HG03159 (cell line): Measurements from ENCODE around the gene RECQL5.

Experiments
- ATAC-seq: cut with Tn5 transposase; IDR thresholded peaks from one replicate; pipeline ENCODE4 v1.9.1; 2021; ENCODE audit warnings: mild to moderate bottlenecking, moderate library complexity; ENCODE audit not compliant: unreplicated experiment

Gene RECQL5

DNA sequence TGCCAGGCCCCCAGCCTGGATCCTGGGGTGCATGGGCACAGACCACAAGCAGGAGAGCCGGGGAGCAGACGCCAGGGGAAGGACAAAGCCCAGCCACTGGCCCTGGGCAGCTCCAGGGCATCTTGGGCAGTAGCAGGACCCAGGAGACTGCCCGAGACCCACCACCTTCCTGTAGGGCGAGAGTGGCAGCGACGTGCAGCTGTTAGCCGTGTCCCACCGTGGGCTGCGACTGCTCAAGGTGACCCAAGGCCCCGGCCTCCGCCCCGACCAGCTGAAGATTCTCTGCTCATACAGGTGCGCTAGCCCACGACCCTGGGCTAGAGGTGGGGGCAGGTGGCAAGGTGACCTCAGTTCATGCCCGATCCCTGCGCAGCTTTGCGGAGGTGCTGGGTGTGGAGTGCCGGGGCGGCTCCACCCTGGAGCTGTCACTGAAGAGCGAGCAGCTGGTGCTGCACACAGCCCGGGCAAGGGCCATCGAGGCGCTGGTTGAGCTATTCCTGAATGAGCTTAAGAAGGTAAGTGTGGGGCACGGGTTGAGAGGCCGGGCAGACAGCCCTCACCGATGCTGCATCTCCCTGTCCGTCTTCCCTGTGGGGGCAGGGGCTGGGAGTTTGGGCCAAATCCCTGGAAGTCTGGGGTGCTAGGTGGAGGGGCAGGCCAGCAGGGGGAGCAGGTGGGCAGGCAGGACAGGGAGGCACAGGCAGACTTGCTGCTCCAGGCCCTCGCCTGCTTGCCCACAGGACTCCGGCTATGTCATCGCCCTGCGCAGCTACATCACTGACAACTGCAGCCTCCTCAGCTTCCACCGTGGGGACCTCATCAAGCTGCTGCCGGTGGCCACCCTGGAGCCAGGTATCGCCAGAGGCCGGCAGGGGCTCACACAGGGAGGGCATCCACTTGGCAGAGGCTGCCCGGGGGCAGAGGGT is 47.2 kb downstream of the RECQL5 start:
- ATAC-seq, result no peak

DNA sequence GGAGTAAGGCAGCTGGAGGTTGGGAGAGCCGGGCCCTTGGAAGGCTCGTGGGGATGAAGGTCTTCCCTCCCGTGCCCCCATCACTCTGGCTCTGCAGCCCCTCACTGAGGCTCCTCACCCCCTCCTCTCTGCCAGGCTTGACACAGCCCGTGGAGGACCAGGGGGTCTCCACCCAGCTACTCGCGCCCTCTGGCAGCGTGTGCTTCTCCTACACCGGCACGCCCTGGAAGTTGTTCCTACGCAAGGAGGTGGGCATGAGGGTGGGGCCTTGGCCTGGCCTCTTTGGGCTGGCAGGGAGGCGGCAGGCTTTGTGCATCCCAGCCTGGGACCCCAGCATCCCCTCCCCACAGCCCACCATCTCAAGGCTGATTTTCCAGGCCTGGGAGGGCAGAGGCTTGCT is 49.3 kb downstream of the RECQL5 start:
- no peak for ATAC-seq

DNA sequence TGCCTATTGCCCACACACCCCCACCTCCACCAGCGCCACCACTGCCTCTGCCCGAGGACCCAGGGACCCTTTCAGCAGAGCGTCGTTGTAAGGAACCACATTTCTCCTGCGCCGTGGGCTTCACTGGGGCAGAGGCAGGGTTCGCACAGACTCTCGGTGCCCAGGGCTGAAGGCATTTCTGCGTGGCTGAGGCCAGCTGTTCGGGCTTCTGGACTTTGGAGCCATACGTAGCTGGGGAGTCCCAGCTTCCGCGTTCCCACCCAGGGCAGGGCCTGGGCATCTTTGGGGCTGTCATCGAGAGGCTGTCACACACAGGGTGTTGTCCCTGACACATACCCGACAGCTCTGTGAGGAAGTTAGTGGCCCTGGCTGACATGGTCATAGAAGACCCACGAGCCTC is 49.7 kb downstream of the RECQL5 start:
- ATAC-seq, result no peak

- ATAC-seq, result no peak
Observed at GRCh38 chr17:75616521-75617122, 50.3 kb downstream of the RECQL5 start.

DNA sequence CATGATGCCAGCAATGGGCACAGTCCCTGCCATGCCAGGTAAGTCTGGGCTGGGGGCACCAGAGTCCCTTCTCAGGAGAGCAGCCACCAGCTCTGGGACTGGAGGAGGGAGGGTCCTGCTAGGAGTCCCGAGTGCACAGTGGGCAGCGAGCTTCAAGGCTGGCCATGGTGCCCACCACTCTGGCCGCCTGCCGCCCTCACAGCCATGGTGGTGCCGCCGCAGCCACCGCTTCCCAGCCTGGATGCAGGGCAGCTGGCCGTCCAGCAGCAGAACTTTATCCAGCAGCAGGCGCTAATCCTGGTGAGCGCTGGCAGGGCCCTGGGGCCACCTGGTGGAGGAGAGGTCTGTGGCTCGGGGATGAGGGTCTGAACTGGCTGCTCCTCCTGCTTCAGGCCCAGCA is 51.7 kb downstream of the RECQL5 start:
- no peak for ATAC-seq

- ATAC-seq, result no peak
Observed at GRCh38 chr17:75614556-75615270, 52.2 kb downstream of the RECQL5 start.

GRCh38 chr17:75614006-75614405 is 52.9 kb downstream of the RECQL5 start:
- no peak for ATAC-seq

DNA sequence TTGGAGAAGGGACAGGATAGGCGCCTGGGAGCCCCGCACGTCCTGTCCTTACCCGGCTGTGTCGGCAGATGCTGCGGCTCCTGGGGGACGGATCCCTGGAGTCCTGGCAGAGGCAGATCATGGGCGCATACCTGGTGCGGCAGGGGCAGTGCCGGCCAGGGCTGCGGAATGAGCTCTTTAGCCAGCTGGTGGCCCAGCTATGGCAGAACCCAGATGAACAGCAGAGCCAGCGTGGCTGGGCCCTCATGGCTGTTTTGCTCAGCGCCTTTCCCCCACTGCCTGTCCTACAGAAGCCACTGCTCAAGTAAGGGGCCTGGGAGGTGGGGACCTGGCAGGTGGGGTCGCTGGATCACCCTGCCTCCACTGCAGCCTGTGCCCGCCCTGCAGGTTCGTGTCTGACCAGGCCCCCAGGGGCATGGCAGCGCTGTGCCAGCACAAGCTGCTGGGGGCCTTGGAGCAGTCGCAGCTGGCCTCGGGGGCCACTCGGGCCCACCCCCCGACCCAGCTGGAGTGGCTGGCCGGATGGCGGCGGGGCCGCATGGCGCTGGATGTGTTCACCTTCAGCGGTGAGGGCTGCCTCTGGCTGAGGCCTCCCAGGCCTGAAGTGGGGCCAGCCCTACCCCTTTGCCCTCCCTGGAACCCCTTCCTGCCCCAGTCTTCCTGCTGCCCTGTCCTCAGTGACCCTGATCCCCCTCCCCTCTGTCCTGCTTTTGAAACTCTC is 53.9 kb downstream of the RECQL5 start:
- no peak for ATAC-seq

DNA sequence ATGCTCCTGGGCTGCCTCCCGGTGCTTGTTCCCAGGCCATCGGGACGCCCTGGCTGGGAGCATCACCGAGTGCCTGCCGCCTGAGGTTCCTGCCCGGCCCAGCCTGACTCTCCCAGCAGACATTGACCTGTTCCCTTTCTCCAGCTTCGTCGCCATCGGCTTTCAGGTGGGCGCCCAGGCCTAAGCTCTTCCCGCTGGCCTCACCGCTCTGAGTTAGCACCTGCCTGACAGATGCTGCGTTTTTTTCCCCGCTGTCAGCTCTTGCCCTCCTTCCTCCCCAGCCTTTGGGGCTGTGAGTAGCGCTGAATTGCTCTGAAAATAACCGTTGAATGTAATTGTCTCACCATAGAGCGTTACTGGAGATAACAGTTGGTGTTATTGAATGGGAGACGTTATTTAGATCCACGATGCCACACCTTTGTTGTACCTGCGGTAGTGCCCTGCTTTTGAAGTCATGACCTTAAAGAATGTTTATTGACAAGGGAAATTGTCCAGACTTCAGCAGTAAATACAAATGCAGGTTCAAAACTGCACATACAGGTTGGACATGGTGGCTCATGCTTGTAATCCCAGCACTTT is 55.0 kb downstream of the RECQL5 start:
- no peak for ATAC-seq

DNA sequence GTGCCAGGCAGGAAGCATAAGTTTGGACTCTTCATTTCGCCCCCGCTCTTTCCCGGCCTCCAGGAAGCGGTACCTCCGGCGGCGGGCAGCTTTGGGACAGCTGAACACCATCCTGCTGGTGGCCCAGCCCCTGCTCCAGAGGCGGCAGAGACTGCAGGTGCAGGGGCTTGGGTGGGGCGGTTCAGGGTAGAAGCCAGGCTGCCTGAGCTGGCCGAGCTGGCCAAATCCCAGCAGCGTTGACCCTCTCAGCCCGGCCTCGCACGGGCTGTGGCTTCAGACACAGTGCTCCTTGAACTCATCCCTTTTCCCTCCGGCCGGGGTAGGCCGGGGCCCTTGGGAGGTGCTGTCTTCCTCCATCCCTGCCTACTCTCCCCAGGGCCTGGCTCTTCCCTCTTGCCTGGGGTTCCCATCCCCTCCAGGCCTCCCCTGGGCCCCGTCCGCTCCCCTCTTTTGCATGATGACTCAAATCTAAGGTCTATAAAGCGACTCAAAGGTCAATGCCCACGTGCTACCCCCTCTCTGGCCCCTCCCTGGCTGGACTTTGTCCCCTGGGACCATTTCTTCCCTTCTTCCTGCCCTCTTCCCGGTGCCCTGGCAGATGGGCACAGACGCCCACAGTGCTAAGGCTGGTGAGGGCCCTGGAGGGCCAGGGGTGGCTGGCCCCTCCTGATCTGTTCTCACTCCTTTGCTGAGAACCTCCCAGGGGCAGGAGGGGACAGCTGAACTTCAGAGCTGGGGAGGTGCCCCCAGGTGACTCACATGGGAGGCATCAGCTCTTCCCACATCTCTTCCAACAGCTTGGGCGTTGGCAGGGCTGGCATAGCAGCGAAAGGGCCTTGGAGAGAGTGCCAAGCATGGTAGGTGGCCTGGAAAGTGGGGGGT is 56.6 kb downstream of the RECQL5 start:
- no peak for ATAC-seq

- no peak for ATAC-seq
Observed at GRCh38 chr17:75607086-75607485, 59.9 kb downstream of the RECQL5 start.

GRCh38 chr17:75605790-75606189 is 61.2 kb downstream of the RECQL5 start:
- no peak for ATAC-seq

- ATAC-seq, result no peak
Observed at GRCh38 chr17:75604034-75604695, 62.8 kb downstream of the RECQL5 start.

DNA sequence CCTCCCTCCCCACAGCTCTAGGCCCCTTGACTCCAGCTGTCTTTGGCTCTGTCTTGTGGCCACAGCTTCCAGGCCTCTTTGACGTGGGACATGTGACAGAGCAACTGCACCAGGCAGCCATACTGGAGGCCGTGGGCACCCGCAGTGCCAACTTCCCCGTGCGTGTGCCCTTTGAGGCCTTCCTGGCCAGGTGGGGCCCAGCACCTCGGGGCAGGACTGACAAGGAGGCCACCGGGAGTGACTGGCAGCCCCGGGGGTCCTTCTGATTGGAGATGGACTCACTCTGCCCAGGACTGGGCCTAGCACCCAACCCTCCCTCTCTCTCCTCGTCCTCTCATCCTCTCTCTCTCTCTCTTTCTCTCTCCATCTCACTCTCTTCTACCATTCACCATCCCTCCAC is 63.8 kb downstream of the RECQL5 start:
- ATAC-seq, result no peak

DNA sequence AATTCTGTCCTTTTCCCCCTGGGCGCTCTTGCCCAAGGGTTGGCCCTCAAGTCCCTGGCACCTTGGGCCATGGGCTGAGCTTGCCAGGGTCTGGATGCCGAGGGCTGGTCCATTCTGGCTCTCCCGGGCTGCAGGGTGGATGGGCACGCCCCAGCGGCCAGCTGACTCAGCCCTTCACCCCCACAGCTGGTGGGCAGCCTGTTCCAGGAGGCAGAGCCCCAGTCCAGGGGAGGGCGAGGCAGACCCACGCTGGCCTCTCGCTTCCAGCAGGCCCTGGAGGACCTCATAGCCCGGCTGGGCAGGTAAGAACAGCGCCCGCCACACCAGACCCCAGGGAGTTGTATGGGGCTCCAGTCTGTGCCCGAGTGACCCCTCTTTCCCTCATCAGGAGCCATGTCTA is 64.3 kb downstream of the RECQL5 start:
- ATAC-seq, result no peak

DNA sequence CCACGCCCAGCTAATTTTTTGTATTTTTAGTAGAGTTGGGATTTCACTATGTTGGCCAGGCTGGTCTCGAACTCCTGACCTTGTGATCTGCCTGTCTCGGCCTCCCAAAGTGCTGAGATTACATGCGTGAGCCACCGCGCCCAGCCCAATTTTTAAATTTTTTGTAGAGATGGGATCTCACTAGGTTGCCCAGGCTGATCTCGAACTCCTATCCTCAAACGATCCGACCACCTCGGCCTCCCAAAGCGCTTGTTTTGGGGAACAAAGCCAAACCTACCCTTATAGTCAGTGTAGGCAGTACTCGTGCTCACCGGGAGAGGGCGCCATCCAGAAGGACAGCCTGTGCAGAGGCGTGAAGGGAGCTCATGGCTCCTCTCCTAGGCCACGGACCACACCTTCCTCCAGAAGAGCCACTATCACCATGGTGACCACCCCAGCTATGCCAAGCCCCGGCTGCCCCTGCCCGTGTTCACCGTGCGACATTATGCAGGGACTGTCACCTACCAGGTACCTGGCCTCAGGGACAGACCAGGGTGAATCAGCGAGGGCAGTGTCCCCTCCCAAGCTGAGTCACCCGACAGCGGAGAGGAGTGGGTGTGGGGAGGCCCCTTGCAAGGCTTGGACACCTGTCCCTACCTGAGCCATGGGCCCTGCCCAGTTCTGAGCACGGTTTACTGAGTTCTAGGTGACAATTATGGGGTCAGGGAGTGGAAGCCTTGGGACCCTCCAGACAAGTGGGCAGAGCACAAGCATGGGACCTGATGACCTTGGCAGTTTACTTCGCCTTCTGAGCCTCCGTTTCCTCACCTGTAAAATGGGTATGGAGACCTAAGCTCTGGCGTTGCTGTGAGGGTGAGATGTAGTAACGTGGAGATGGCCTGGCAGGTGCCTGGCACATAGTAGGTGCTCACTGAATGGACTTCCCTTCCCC is 65.6 kb downstream of the RECQL5 start:
- ATAC-seq, result no peak

DNA sequence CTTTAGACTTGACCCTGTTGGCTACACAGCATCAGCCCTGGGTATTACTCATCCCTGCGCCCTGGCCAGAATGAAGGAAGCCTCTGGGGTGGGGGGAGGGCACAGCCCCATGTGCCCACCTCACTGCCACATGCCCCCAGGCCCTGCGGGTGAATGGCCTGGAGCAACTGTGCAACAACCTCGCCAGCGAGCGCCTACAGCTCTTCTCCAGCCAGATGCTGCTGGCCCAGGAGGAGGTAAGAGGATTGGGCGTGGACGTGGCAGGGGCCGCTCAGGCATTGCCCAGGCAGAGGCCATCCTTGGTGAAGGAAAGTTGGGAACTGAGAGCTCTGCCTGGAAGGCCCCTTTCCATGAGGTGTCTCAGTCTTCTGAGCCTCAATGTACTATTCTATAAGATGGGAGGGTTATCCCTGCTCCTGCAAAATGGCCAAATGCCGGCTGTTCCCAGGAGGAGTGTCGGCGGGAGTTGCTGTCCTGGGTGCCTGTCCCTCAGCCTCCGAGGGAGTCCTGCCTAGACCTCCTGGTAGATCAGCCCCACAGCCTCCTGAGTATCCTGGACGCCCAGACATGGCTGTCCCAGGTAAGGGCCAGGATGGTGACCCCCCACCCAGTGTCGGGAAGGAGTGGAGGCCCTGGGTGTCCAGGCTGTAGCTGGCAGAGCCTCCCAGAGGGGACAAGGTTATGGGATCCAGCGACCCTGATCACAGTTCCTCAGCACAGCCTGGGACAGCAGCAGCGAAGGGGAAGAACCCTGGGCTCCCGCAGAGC is 70.5 kb downstream of the RECQL5 start:
- ATAC-seq, result no peak
